GM23338 (cell line): ENCODE results near the gene SEPTIN11. TPM values are rescaled to one million over a fixed set of nuclear protein-coding genes. Genes with fewer than 3 reads are reported as not detected.

Experiments used
- ATAC-seq: fragments of 200-7000 bp; cut with Tn5 transposase; 3 replicates; pipeline ENCODE4 v1.9.1; 2020
- DNase-seq: peaks from one replicate; pipeline ENCODE4 v3.0.0-alpha.2; 2015; ENCODE audit warnings: low spot score
- H2AFZ ChIP-seq: fragments of 200-600 bp; sonication (generic); 2 replicates; pipeline ENCODE4 v1.8.0; 2016; ENCODE audit warnings: antibody characterized with exemption, mild to moderate bottlenecking, moderate library complexity
- H3F3A ChIP-seq: fragments of 200-600 bp; sonication (generic); replicated peaks from 2 replicates; pipeline ENCODE4 v1.8.0; 2017; ENCODE audit warnings: antibody characterized with exemption, mixed run types, low read depth
- H3K27ac ChIP-seq: fragments of 200-600 bp; sonication (generic); 2 replicates; pipeline ENCODE4 v1.6.1; 2016; ENCODE audit warnings: low read depth
- H3K27me3 ChIP-seq: fragments of 200-600 bp; sonication (generic); 2 replicates; pipeline ENCODE4 v1.8.0; 2016; ENCODE audit warnings: mild to moderate bottlenecking, mixed run types, moderate library complexity; ENCODE audit not compliant: insufficient read depth
- H3K36me3 ChIP-seq: fragments of 200-600 bp; sonication (generic); 2 replicates; pipeline ENCODE4 v1.8.0; 2016; ENCODE audit warnings: mild to moderate bottlenecking; ENCODE audit not compliant: insufficient read depth
- H3K4me1 ChIP-seq: fragments of 200-600 bp; sonication (generic); 2 replicates; pipeline ENCODE4 v1.8.0; 2016; ENCODE audit warnings: mild to moderate bottlenecking, moderate library complexity; ENCODE audit not compliant: insufficient read depth
- H3K4me2 ChIP-seq: fragments of 200-600 bp; sonication (generic); 2 replicates; pipeline ENCODE4 v1.7.1; 2017; ENCODE audit warnings: mixed run types
- H3K4me3 ChIP-seq: fragments of 200-600 bp; sonication (generic); 2 replicates; pipeline ENCODE4 v1.6.1; 2016; ENCODE audit warnings: mixed run types
- H3K79me2 ChIP-seq: fragments of 200-600 bp; sonication (generic); replicated peaks from 2 replicates; pipeline ENCODE4 v1.8.0; 2017; ENCODE audit warnings: mild to moderate bottlenecking; ENCODE audit not compliant: insufficient read depth
- H3K9me2 ChIP-seq: fragments of 200-600 bp; sonication (generic); 2 replicates; pipeline ENCODE4 v1.8.0; 2017; ENCODE audit not compliant: insufficient read depth
- H4K20me1 ChIP-seq: fragments of 200-600 bp; sonication (generic); replicated peaks from 2 replicates; pipeline ENCODE4 v1.8.0; 2017; ENCODE audit warnings: mild to moderate bottlenecking; ENCODE audit not compliant: insufficient read depth
- H3K27ac Mint-ChIP-seq: 2 replicates; pipeline ENCODE4 v1.8.0; 2020; ENCODE audit warnings: inconsistent platforms, mild to moderate bottlenecking, moderate library complexity, mixed read lengths
- H3K27me3 Mint-ChIP-seq: 3 replicates; pipeline ENCODE4 v1.8.0; 2022; ENCODE audit warnings: low read depth, mild to moderate bottlenecking, moderate library complexity, mixed read lengths, inconsistent platforms; ENCODE audit not compliant: insufficient read depth, poor library complexity
- H3K36me3 Mint-ChIP-seq: 3 replicates; pipeline ENCODE4 v1.8.0; 2021; ENCODE audit warnings: low read depth, mild to moderate bottlenecking, inconsistent platforms, moderate library complexity, mixed read lengths
- H3K4me1 Mint-ChIP-seq: 3 replicates; pipeline ENCODE4 v1.8.0; 2020; ENCODE audit warnings: mild to moderate bottlenecking, inconsistent platforms, mixed read lengths
- H3K4me3 Mint-ChIP-seq: 3 replicates; pipeline ENCODE4 v1.8.0; 2021; ENCODE audit warnings: moderate library complexity, mild to moderate bottlenecking, inconsistent platforms, mixed read lengths
- H3K9me3 Mint-ChIP-seq: 3 replicates; pipeline ENCODE4 v1.8.0; 2020; ENCODE audit warnings: moderate library complexity, mild to moderate bottlenecking, inconsistent platforms, mixed read lengths
- POLR2AphosphoS5 ChIP-seq: IDR thresholded peaks from 2 replicates; pipeline ENCODE4 v1.6.1; 2016; ENCODE audit warnings: antibody characterized with exemption, low read depth
- ZNF114 ChIP-seq: fragments of 250-450 bp; sonication (Bioruptor Pico); IDR thresholded peaks from 2 replicates; pipeline ENCODE4 v1.5.0; 2020; ENCODE audit warnings: mild to moderate bottlenecking, moderate library complexity
- ZNF462 ChIP-seq: fragments of 250-450 bp; sonication (Bioruptor Pico); IDR thresholded peaks from 2 replicates; pipeline ENCODE4 v1.5.0; 2020; ENCODE audit warnings: mild to moderate bottlenecking, moderate library complexity
- polyA plus RNA-seq: library from polyadenylated mRNA; unstranded; fragments of >200 nt; fragmentation: Nextera tagmentation; extraction: Ambion mirVana; gene quantifications from 2 replicates; pipeline ENCODE4 v1.2.1, GENCODE V29; 2016
- total RNA-seq: library from RNA; depleted of rRNA; stranded (reverse); fragments of >200 nt; shearing (Covaris generic); gene quantifications from 2 replicates; pipeline ENCODE4 v1.2.3, GENCODE V29; 2014
- TF ChIP-seq, protein P1 (sequence below), 2 experiments: fragments of 200-600 bp in 1 of 2; sonication (generic) in 1 of 2; conservative IDR thresholded peaks; 2 replicates each; pipeline versions ENCODE4 v1.5.1 to v1.6.1; 2016 to 2017; ENCODE audit warnings: antibody characterized with exemption in 2 of 2, low read depth in 2 of 2, mild to moderate bottlenecking in 2 of 2, moderate library complexity in 1 of 2
- TF ChIP-seq, protein P2 (sequence below): IDR thresholded peaks from one replicate; pipeline ENCODE4 v1.6.1; 2018; ENCODE audit warnings: antibody characterized with exemption; ENCODE audit not compliant: unreplicated experiment

SEPTIN11 gene
- total and polyA plus RNA-seq, 2 experiments from 2014 or later, result 80.0 to 81.6 TPM

DNA sequence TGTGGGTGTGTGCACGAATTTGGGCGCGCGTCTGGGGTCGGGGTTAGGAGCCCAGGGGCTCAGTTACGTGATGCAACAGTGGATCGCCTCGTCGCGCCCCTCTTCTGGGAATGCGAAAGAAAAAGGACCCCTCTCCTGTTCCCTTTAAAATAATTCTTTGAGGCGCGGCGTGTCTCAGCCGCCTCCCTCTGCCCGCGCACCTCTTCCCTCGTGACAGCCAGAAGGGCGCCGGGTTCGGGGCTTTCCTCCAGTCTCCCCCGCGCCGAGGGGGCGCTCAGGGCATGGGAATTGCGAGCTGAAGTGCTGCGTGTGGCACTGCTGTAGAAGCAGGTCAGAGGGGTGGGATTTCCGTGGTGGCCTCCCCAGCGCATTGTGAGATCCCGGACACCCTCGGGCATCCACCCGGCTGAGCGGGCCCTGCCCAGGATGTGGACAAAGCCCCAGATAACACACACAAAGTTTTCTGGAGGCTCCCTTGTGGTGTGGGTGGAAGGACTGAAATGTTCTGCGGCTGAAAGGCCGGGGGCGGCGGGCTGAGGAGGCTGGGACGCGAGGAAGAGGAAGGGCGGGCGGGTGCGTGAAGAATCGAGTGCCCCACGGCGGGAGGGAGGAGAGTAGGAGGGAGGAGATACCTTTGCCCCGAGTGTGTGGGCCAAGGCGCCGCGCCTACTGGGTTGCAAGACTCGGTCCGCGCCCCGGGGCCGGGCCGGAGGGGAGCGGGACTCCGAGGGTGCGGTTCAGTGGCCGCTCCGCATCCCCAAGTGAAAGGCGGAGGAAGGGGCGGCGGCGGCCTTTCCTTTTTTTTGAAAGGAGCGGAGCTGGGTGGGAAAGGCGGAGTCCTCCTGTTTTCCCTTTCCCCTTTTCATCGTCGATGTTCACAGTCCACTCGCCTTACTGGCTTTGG, 752 bp downstream of the SEPTIN11 start (continued):
- no peak for TF ChIP-seq POLR2AphosphoS5

GRCh38 chr4:76950956-76951671, 1.6 kb downstream of the SEPTIN11 start:
- DNase-seq, result peak; percentile 73
- H3K9me2 ChIP-seq, result no peaks in the 10 kb centered on the region
- Mint-ChIP-seq H3K4me3 (peak overlapping the region; percentile 81), H3K4me1 (peaks cover 48% of the 10 kb centered on the region), H3K36me3 (peaks cover 4% of the 10 kb centered on the region; the same call in 2 of the 3 replicates), H3K27me3 (peaks cover 28% of the 10 kb centered on the region), H3K9me3 (no peaks in the 10 kb centered on the region), H3K27ac (no peak overlapping the region; the same call in 1 of the 2 replicates)
- H3K27me3 ChIP-seq, result peaks cover 32% of the 10 kb centered on the region
- peak overlapping the region; percentile 96 for H3K4me3 ChIP-seq
- H3K79me2 ChIP-seq, result peaks cover 66% of the 10 kb centered on the region
- H4K20me1 ChIP-seq, result peaks cover 25% of the 10 kb centered on the region
- TF ChIP-seq ZNF462 (CRISPR knock-in tag) (no peak), ZNF114 (CRISPR knock-in tag) (no peak)
- TF ChIP-seq, protein P1, sequence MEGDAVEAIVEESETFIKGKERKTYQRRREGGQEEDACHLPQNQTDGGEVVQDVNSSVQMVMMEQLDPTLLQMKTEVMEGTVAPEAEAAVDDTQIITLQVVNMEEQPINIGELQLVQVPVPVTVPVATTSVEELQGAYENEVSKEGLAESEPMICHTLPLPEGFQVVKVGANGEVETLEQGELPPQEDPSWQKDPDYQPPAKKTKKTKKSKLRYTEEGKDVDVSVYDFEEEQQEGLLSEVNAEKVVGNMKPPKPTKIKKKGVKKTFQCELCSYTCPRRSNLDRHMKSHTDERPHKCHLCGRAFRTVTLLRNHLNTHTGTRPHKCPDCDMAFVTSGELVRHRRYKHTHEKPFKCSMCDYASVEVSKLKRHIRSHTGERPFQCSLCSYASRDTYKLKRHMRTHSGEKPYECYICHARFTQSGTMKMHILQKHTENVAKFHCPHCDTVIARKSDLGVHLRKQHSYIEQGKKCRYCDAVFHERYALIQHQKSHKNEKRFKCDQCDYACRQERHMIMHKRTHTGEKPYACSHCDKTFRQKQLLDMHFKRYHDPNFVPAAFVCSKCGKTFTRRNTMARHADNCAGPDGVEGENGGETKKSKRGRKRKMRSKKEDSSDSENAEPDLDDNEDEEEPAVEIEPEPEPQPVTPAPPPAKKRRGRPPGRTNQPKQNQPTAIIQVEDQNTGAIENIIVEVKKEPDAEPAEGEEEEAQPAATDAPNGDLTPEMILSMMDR (conservative IDR thresholded peaks at IDR 0.05; ENCODE audit: low read depth in 2 of 2), result no peak
- TF ChIP-seq, protein P2, sequence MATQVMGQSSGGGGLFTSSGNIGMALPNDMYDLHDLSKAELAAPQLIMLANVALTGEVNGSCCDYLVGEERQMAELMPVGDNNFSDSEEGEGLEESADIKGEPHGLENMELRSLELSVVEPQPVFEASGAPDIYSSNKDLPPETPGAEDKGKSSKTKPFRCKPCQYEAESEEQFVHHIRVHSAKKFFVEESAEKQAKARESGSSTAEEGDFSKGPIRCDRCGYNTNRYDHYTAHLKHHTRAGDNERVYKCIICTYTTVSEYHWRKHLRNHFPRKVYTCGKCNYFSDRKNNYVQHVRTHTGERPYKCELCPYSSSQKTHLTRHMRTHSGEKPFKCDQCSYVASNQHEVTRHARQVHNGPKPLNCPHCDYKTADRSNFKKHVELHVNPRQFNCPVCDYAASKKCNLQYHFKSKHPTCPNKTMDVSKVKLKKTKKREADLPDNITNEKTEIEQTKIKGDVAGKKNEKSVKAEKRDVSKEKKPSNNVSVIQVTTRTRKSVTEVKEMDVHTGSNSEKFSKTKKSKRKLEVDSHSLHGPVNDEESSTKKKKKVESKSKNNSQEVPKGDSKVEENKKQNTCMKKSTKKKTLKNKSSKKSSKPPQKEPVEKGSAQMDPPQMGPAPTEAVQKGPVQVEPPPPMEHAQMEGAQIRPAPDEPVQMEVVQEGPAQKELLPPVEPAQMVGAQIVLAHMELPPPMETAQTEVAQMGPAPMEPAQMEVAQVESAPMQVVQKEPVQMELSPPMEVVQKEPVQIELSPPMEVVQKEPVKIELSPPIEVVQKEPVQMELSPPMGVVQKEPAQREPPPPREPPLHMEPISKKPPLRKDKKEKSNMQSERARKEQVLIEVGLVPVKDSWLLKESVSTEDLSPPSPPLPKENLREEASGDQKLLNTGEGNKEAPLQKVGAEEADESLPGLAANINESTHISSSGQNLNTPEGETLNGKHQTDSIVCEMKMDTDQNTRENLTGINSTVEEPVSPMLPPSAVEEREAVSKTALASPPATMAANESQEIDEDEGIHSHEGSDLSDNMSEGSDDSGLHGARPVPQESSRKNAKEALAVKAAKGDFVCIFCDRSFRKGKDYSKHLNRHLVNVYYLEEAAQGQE, result no peak
- H3K4me1 ChIP-seq, result peaks cover 36% of the 10 kb centered on the region
- H2AFZ ChIP-seq, result peak overlapping the region; percentile 19
- H3K4me2 ChIP-seq, result peak overlapping the region; percentile 88
- no peak overlapping the region for H3K27ac ChIP-seq
- no peak for ATAC-seq
- H3K36me3 ChIP-seq, result no peaks in the 10 kb centered on the region
- H3F3A ChIP-seq, result no peaks in the 10 kb centered on the region
